HepG2 (cell line): ENCODE measurements around the gene ZNF19. TPM values are rescaled to one million over a fixed set of nuclear protein-coding genes. Genes with fewer than 3 reads are reported as not detected.
A peak's percentile ranks its signal among the peaks of the same experiment; 100 is the strongest.

Source experiments
- ASH2L ChIP-seq: fragments of 300-600, 200-600 bp; sonication (generic); IDR thresholded peaks from 2 replicates; pipeline ENCODE4 v1.7.0; 2017; ENCODE audit warnings: low read depth, mild to moderate bottlenecking, moderate library complexity, mixed read lengths, low read length; ENCODE audit not compliant: insufficient read length
- CBX2 ChIP-seq, 2 experiments: fragments of 200-600 bp in 1 of 2; sonication (generic); formaldehyde crosslinking in 1 of 2; IDR thresholded peaks; 2 replicates each; pipeline versions ENCODE4 v1.7.0 to v1.8.1; 2018 to 2022; ENCODE audit warnings: low read depth in 2 of 2, low read length in 1 of 2, mild to moderate bottlenecking in 1 of 2, missing genetic modification reagents in 1 of 2
- MNT ChIP-seq: fragments of 450-650 bp; IDR thresholded peaks from 2 replicates; pipeline ENCODE4 v1.6.1; 2016
- NR2F2 ChIP-seq: IDR thresholded peaks from 2 replicates; pipeline ENCODE4 v1.6.1; 2012; ENCODE audit warnings: low read depth, inconsistent platforms, borderline replicate concordance
- PRDM4 ChIP-seq: sonication (generic); formaldehyde crosslinking; IDR thresholded peaks from 2 replicates; pipeline ENCODE4 v1.9.0; 2021; ENCODE audit warnings: missing genetic modification reagents, borderline replicate concordance
- REPIN1 ChIP-seq: sonication (generic); formaldehyde crosslinking; IDR thresholded peaks from 2 replicates; pipeline ENCODE4 v1.8.0; 2022; ENCODE audit warnings: missing genetic modification reagents, low read depth, mild to moderate bottlenecking, borderline replicate concordance
- SALL1 ChIP-seq: sonication (generic); formaldehyde crosslinking; IDR thresholded peaks from 2 replicates; pipeline ENCODE4 v1.8.0; 2022; ENCODE audit warnings: mild to moderate bottlenecking, missing genetic modification reagents
- SP4 ChIP-seq: sonication (generic); formaldehyde crosslinking; IDR thresholded peaks from 2 replicates; pipeline ENCODE4 v1.8.1; 2023; ENCODE audit warnings: mild to moderate bottlenecking, missing genetic modification reagents
- ZFP36L1 ChIP-seq: sonication (generic); formaldehyde crosslinking; IDR thresholded peaks from 2 replicates; pipeline ENCODE4 v1.8.0; 2022; ENCODE audit warnings: mild to moderate bottlenecking, missing genetic modification reagents, moderate library complexity
- ZNF292 ChIP-seq: sonication (generic); formaldehyde crosslinking; IDR thresholded peaks from 2 replicates; pipeline ENCODE4 v1.8.1; 2022; ENCODE audit warnings: mild to moderate bottlenecking, low read depth, missing genetic modification reagents, borderline replicate concordance
- ZNF775 ChIP-seq: sonication (generic); formaldehyde crosslinking; IDR thresholded peaks from 2 replicates; pipeline ENCODE4 v1.4.0; 2020; ENCODE audit warnings: missing genetic modification reagents, mild to moderate bottlenecking, moderate library complexity, borderline replicate concordance
- ZNF782 ChIP-seq: sonication (generic); formaldehyde crosslinking; IDR thresholded peaks from 2 replicates; pipeline ENCODE4 v1.4.0; 2020; ENCODE audit warnings: missing genetic modification reagents, mild to moderate bottlenecking, borderline replicate concordance
- ZNF784 ChIP-seq: sonication (generic); formaldehyde crosslinking; IDR thresholded peaks from 2 replicates; pipeline ENCODE4 v1.5.1; 2020; ENCODE audit warnings: missing genetic modification reagents, mild to moderate bottlenecking, borderline replicate concordance
- ZNF83 ChIP-seq: sonication (generic); formaldehyde crosslinking; IDR thresholded peaks from 2 replicates; pipeline ENCODE4 v1.4.0; 2020; ENCODE audit warnings: missing genetic modification reagents, mild to moderate bottlenecking, borderline replicate concordance
- ZNF891 ChIP-seq: sonication (generic); formaldehyde crosslinking; IDR thresholded peaks from 2 replicates; pipeline ENCODE4 v1.5.0; 2020; ENCODE audit warnings: mild to moderate bottlenecking, missing genetic modification reagents
- ZZZ3 ChIP-seq: sonication (generic); formaldehyde crosslinking; IDR thresholded peaks from 2 replicates; pipeline ENCODE4 v1.4.0; 2020; ENCODE audit warnings: missing genetic modification reagents, mild to moderate bottlenecking, borderline replicate concordance
- polyA plus RNA-seq, 8 experiments: library from polyadenylated mRNA; depleted of rRNA in 3 of 8; stranded (reverse) in 7 of 8; unstranded in 1 of 8; fragments of >200 nt; fragmentation: Illumina TruSeq in 4 of 8; extraction: Trizol in 4 of 8; gene quantifications; 2 replicates each; pipeline versions ENCODE4 v1.2.1 to v1.2.3, GENCODE V29; 2011 to 2016; ENCODE audit warnings: low read depth in 4 of 8, missing spikeins in 1 of 8, mixed read lengths in 1 of 8; ENCODE audit not compliant: insufficient read depth in 1 of 8
- total RNA-seq, 5 experiments: library from RNA; depleted of rRNA; stranded (reverse); fragments of >200 nt; fragmentation: Illumina TruSeq; extraction: Trizol; gene quantifications; 2 replicates each; pipeline ENCODE4 v1.2.3, GENCODE V29; 2016; ENCODE audit warnings: low read depth in 1 of 5
- TF ChIP-seq, protein P1 (sequence below): sonication (generic); formaldehyde crosslinking; IDR thresholded peaks from 2 replicates; pipeline ENCODE4 v1.5.0; 2020; ENCODE audit warnings: mild to moderate bottlenecking, missing genetic modification reagents, moderate library complexity
- TF ChIP-seq, protein P2 (sequence below): sonication (generic); formaldehyde crosslinking; conservative IDR thresholded peaks from 2 replicates; pipeline ENCODE4 v1.4.0; 2020; ENCODE audit warnings: mild to moderate bottlenecking, missing genetic modification reagents, moderate library complexity

The ZNF19 gene
- total and polyA plus RNA-seq, 2 of the 13 experiments (the other 11 are each of a cell fraction or from before 2014, with no cell fraction given) = 3.2 to 5.8 TPM

- TF ChIP-seq ZNF83 (CRISPR knock-in tag) = peak; percentile 97; the same call in 1 of the 2 replicates
- TF ChIP-seq, protein P1, sequence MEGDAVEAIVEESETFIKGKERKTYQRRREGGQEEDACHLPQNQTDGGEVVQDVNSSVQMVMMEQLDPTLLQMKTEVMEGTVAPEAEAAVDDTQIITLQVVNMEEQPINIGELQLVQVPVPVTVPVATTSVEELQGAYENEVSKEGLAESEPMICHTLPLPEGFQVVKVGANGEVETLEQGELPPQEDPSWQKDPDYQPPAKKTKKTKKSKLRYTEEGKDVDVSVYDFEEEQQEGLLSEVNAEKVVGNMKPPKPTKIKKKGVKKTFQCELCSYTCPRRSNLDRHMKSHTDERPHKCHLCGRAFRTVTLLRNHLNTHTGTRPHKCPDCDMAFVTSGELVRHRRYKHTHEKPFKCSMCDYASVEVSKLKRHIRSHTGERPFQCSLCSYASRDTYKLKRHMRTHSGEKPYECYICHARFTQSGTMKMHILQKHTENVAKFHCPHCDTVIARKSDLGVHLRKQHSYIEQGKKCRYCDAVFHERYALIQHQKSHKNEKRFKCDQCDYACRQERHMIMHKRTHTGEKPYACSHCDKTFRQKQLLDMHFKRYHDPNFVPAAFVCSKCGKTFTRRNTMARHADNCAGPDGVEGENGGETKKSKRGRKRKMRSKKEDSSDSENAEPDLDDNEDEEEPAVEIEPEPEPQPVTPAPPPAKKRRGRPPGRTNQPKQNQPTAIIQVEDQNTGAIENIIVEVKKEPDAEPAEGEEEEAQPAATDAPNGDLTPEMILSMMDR (CRISPR knock-in tag) = no peak
- peak; percentile 92; the same call in 1 of the 2 replicates for TF ChIP-seq PRDM4
- no peak for TF ChIP-seq ZNF292 (CRISPR knock-in tag)
- TF ChIP-seq ZNF782 (CRISPR knock-in tag) = peak; percentile 76; the same call in 1 of the 2 replicates
- TF ChIP-seq NR2F2 = no peak
- TF ChIP-seq, protein P2, sequence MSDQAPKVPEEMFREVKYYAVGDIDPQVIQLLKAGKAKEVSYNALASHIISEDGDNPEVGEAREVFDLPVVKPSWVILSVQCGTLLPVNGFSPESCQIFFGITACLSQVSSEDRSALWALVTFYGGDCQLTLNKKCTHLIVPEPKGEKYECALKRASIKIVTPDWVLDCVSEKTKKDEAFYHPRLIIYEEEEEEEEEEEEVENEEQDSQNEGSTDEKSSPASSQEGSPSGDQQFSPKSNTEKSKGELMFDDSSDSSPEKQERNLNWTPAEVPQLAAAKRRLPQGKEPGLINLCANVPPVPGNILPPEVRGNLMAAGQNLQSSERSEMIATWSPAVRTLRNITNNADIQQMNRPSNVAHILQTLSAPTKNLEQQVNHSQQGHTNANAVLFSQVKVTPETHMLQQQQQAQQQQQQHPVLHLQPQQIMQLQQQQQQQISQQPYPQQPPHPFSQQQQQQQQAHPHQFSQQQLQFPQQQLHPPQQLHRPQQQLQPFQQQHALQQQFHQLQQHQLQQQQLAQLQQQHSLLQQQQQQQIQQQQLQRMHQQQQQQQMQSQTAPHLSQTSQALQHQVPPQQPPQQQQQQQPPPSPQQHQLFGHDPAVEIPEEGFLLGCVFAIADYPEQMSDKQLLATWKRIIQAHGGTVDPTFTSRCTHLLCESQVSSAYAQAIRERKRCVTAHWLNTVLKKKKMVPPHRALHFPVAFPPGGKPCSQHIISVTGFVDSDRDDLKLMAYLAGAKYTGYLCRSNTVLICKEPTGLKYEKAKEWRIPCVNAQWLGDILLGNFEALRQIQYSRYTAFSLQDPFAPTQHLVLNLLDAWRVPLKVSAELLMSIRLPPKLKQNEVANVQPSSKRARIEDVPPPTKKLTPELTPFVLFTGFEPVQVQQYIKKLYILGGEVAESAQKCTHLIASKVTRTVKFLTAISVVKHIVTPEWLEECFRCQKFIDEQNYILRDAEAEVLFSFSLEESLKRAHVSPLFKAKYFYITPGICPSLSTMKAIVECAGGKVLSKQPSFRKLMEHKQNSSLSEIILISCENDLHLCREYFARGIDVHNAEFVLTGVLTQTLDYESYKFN = peak; percentile 47
- TF ChIP-seq ZZZ3 (CRISPR knock-in tag) = peak; percentile 72; the same call in 1 of the 2 replicates
- peak; percentile 93 for TF ChIP-seq SALL1 (CRISPR knock-in tag)
- TF ChIP-seq ASH2L = no peak
- TF ChIP-seq ZFP36L1 (CRISPR knock-in tag) = peak; percentile 82
- 0 out of 2 replicates have a peak, but pooled peaks have one; percentile 82 for TF ChIP-seq ZNF775
- TF ChIP-seq ZNF891 (CRISPR knock-in tag) = peak; percentile 88; the same call in 1 of the 2 replicates
- no peak for TF ChIP-seq MNT
- TF ChIP-seq REPIN1 (CRISPR knock-in tag) = no peak
- TF ChIP-seq ZNF784 (CRISPR knock-in tag) = 0 out of 2 replicates have a peak, but pooled peaks have one; percentile 81
- TF ChIP-seq SP4 (CRISPR knock-in tag) = 0 out of 2 replicates have a peak, but pooled peaks have one; percentile 52
- no peak for TF ChIP-seq CBX2 (IDR thresholded peaks at IDR 0.05; ENCODE audit: low read depth, low read length)
- 0 out of 2 replicates have a peak, but pooled peaks have one; percentile 66 for TF ChIP-seq CBX2 (CRISPR knock-in tag; IDR thresholded peaks at IDR 0.05; ENCODE audit: low read depth)
Measured at GRCh38 chr16:71467810-71468209, 21.3 kb downstream of the ZNF19 start (continued).
